HEK293T (cell line): ENCODE results near the gene PCGF2.

ENCODE experiments used
- CTCF ChIA-PET: fragments of 350-600 bp; formaldehyde crosslinking; extraction: SDS; loops from one replicate; lab custom pipeline; 2021; ENCODE audit warnings: antibody characterized with exemption, inconsistent platforms; lab: Yijun Ruan, JAX
- POLR2A ChIA-PET: fragments of 350-600 bp; formaldehyde crosslinking; extraction: SDS; loops from one replicate; lab custom pipeline; 2020; ENCODE audit warnings: antibody characterized with exemption, inconsistent platforms; lab: Yijun Ruan, JAX
- DNase-seq: peaks from one replicate; pipeline ENCODE4 v3.0.0; 2012; ENCODE audit warnings: mixed read lengths; ENCODE audit errors: extremely low spot score
- ARNT ChIP-seq: fragments of 450-650 bp; IDR thresholded peaks from 2 replicates; pipeline ENCODE4 v1.6.1; 2017; ENCODE audit warnings: mild to moderate bottlenecking
- BHLHE40 ChIP-seq: fragments of 450-650 bp; IDR thresholded peaks from 2 replicates; pipeline ENCODE4 v1.6.1; 2016; ENCODE audit warnings: mild to moderate bottlenecking, moderate library complexity, borderline replicate concordance
- CTBP1 ChIP-seq: fragments of 450-650 bp; IDR thresholded peaks from 2 replicates; pipeline ENCODE4 v1.6.1; 2016; ENCODE audit warnings: borderline replicate concordance
- ELF4 ChIP-seq: fragments of 450-650 bp; IDR thresholded peaks from 2 replicates; pipeline ENCODE4 v1.6.1; 2017; ENCODE audit warnings: antibody characterized with exemption
- FOXA1 ChIP-seq: fragments of 450-650 bp; IDR thresholded peaks from 2 replicates; pipeline ENCODE4 v1.6.1; 2016; ENCODE audit warnings: mild to moderate bottlenecking
- FOXK2 ChIP-seq: fragments of 450-650 bp; IDR thresholded peaks from 2 replicates; pipeline ENCODE4 v1.6.1; 2016; ENCODE audit warnings: mild to moderate bottlenecking
- FOXM1 ChIP-seq: fragments of 450-650 bp; IDR thresholded peaks from 2 replicates; pipeline ENCODE4 v1.6.1; 2017; ENCODE audit warnings: mild to moderate bottlenecking, borderline replicate concordance
- HDGF ChIP-seq: fragments of 450-650 bp; IDR thresholded peaks from 2 replicates; pipeline ENCODE4 v1.6.1; 2017; ENCODE audit warnings: antibody characterized with exemption, borderline replicate concordance
- L3MBTL2 ChIP-seq: fragments of 450-650 bp; conservative IDR thresholded peaks from 2 replicates; pipeline ENCODE4 v1.6.1; 2016; ENCODE audit warnings: mild to moderate bottlenecking
- LEF1 ChIP-seq: fragments of 450-650 bp; IDR thresholded peaks from 2 replicates; pipeline ENCODE4 v1.6.1; 2017; ENCODE audit warnings: mild to moderate bottlenecking, borderline replicate concordance
- NFRKB ChIP-seq: fragments of 450-650 bp; IDR thresholded peaks from 2 replicates; pipeline ENCODE4 v1.6.1; 2016; ENCODE audit warnings: mild to moderate bottlenecking, moderate library complexity
- SP1 ChIP-seq: fragments of 450-650 bp; IDR thresholded peaks from 2 replicates; pipeline ENCODE4 v1.6.1; 2017
- SUZ12 ChIP-seq: fragments of 450-650 bp; IDR thresholded peaks from 2 replicates; pipeline ENCODE4 v1.6.1; 2016; ENCODE audit warnings: mild to moderate bottlenecking
- TARDBP ChIP-seq: fragments of 450-650 bp; IDR thresholded peaks from 2 replicates; pipeline ENCODE4 v1.6.1; 2016
- ZNF384 ChIP-seq: fragments of 450-650 bp; IDR thresholded peaks from 2 replicates; pipeline ENCODE4 v1.6.1; 2016
- TF ChIP-seq, protein P1 (sequence below): fragments of 450-650 bp; IDR thresholded peaks from 2 replicates; pipeline ENCODE4 v1.6.1; 2016

Gene PCGF2

GRCh38 chr17:38777641-38778250, 29.6 kb upstream of the PCGF2 start:
- CTCF ChIA-PET = interaction anchor here (0.6 kb wide), 1 partner anchor 25 kb away, joined by 3 read pairs; the partner anchor contains the start of gene PSMB3
- TF ChIP-seq FOXM1 = no peak
- TF ChIP-seq L3MBTL2 = no peak
- no peak for TF ChIP-seq LEF1
- TF ChIP-seq FOXA1 = no peak
- no peak for TF ChIP-seq FOXK2
- no peak for TF ChIP-seq CTBP1
- TF ChIP-seq HDGF = no peak
- TF ChIP-seq NFRKB = no peak
- TF ChIP-seq TARDBP = no peak
- no peak for TF ChIP-seq SUZ12
- no peak for TF ChIP-seq ARNT
- TF ChIP-seq ZNF384 = no peak
- TF ChIP-seq SP1 = no peak
- POLR2A ChIA-PET = interaction anchor here (1.3 kb wide), 1 partner anchor 11 kb away, joined by 3 read pairs; no protein-coding TSS in a partner anchor
- DNase-seq = no peak

DNA sequence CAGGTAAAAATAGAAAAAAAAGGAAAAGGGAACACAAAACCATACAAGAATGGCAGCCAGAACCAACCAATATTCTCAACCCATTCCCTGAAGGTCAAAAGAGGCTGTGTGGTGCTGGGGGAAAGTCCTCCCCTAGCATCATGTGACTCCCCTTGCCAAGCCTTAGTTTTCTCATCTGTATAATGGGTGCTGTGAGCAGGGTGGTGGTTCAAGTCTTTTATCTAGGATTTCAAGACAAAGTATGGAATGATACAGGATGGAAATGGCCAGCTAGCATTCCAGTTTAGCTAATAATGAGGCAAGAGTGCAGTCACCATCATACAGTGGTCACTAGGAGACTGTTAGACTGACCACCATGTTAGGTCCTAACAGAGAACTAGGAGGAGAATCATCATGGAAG, 25.1 kb upstream of the PCGF2 start:
- DNase-seq = no peak
- POLR2A ChIA-PET = no interaction called here
- no peak for TF ChIP-seq FOXK2
- CTCF ChIA-PET = no interaction called here

DNA sequence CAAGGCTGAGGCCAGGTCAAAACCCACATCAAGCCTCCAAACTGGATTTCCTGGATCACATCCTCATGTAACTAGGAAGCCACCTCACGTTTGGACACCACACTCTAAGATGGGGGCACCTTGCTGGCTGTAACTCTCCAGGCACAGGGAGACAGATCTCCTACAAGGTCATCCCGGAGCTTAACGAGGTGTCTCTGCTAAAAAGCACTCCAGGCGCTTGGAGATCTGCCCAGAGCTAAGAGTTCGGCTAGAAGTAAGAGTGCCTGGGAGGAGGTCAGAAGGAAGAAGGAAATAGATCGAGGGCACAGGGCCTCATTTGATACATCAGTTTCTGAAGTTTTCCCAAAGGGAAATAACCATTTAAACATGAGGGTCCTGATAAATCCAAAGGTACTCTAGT, 20.3 kb upstream of the PCGF2 start:
- ChIA-PET CTCF (no interaction called here), POLR2A (interaction anchor here (0.9 to 1.5 kb wide), 2 partner anchors 16 to 86 kb away, joined by 3 to 4 read pairs; partner anchors contain the start of gene PSMB3)
- no peak for DNase-seq
- TF ChIP-seq SP1 (no peak), HDGF (no peak), ELF4 (no peak), BHLHE40 (no peak), FOXA1 (no peak), ZNF384 (no peak), LEF1 (no peak), TARDBP (no peak), L3MBTL2 (no peak)
- TF ChIP-seq, protein P1, sequence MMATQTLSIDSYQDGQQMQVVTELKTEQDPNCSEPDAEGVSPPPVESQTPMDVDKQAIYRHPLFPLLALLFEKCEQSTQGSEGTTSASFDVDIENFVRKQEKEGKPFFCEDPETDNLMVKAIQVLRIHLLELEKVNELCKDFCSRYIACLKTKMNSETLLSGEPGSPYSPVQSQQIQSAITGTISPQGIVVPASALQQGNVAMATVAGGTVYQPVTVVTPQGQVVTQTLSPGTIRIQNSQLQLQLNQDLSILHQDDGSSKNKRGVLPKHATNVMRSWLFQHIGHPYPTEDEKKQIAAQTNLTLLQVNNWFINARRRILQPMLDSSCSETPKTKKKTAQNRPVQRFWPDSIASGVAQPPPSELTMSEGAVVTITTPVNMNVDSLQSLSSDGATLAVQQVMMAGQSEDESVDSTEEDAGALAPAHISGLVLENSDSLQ = no peak

DNA sequence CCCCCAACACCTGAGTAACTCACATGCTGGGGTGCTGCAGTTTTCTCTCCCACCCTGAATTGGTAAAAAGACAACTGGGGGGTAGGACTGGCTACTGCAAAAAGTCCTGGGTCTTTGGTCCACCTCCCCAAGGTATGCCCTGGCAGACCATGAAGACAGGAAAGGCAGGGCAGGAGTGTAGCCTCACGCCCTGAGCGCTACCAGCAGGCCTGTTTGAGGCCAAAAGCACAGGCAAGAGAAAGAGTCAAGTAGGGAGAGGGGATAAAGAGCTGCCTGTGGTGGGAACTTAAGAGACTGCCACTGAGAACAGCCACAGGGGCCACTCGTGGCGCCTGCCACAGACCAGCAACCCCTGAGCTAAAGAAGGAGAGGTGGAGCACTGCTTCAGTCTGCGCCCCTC, 18.2 kb upstream of the PCGF2 start:
- ChIA-PET POLR2A (interaction anchor here (0.8 to 1.0 kb wide), 2 partner anchors 11 to 14 kb away, joined by 3 read pairs; partner anchors contain the start of gene PSMB3), CTCF (no interaction called here)
- no peak for DNase-seq
- TF ChIP-seq LEF1 (no peak), ARNT (no peak), TARDBP (no peak), FOXA1 (no peak)

- DNase-seq = no peak
- CTCF ChIA-PET = interaction anchor here (0.6 to 1.7 kb wide), 3 partner anchors 10 to 391 kb away, joined by 3 to 6 read pairs (median 3); no protein-coding TSS in a partner anchor
- POLR2A ChIA-PET = interaction anchor here (0.9 to 1.5 kb wide), 4 partner anchors 8 to 92 kb away, joined by 3 to 6 read pairs (median 4); partner anchors contain the start of genes PSMB3 and RPL23
- TF ChIP-seq FOXK2 = no peak
- no peak for TF ChIP-seq SP1
- no peak for TF ChIP-seq ZNF384
- TF ChIP-seq HDGF = no peak
- no peak for TF ChIP-seq NFRKB
- TF ChIP-seq ELF4 = no peak
- TF ChIP-seq FOXM1 = no peak
- TF ChIP-seq FOXA1 = no peak
- no peak for TF ChIP-seq ARNT
- TF ChIP-seq SUZ12 = no peak
- TF ChIP-seq, protein P1 = no peak
Observed at GRCh38 chr17:38762231-38762630, 14.1 kb upstream of the PCGF2 start.

DNA sequence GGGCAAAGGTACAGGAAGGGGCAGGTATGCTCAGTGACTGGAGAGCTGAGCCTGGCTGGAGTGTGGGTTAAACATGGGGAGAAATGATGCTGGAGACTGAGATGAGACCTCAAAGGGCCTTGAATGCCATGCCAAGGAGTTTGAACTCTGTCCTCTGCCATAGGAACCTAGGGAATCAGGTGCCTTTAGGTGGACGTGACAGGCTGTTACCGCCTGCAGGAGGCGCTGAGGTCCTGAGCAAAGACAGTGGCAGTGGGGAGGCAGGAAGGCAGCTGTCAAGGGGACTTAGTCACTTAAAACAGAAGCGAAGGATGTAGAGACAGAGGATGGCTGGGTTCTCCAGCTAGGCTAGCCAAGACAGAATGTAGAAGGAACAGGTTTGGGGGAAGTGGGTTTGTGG, 13.5 kb upstream of the PCGF2 start:
- TF ChIP-seq L3MBTL2 (no peak), ZNF384 (no peak), FOXA1 (no peak), FOXK2 (no peak), ELF4 (no peak), CTBP1 (no peak), ARNT (no peak), TARDBP (no peak), HDGF (no peak), SUZ12 (no peak)
- TF ChIP-seq, protein P1 = no peak
- POLR2A ChIA-PET = interaction anchor here (0.9 to 1.5 kb wide), 4 partner anchors 8 to 92 kb away, joined by 3 to 6 read pairs (median 4); partner anchors contain the start of genes PSMB3 and RPL23
- CTCF ChIA-PET = interaction anchor here (0.6 to 1.7 kb wide), 3 partner anchors 9 to 392 kb away, joined by 3 to 6 read pairs (median 3); no protein-coding TSS in a partner anchor
- DNase-seq = peak; percentile 41
